Activated T-helper 17 cell treated with anti-CD3 and anti-CD28 coated beads, Interleukin-2, amount 50 U/mL, for 72 hours (primary cell): ENCODE results near the gene ATP4A. TPM values are rescaled to one million over a fixed set of nuclear protein-coding genes. Genes with fewer than 3 reads are reported as not detected.
A peak's percentile ranks its signal among the peaks of the same experiment; 100 is the strongest.

Source experiments
- ATAC-seq: fragments of 150-1000 bp; cut with Tn5 transposase; replicated peaks from 2 replicates; pipeline ENCODE4 v1.10.0; 2021; ENCODE audit warnings: mild to moderate bottlenecking, moderate library complexity
- H3K27ac Mint-ChIP-seq: one replicate; pipeline ENCODE4 v1.8.0; 2022; ENCODE audit warnings: mixed read lengths
- H3K27me3 Mint-ChIP-seq: one replicate; pipeline ENCODE4 v1.8.0; 2022; ENCODE audit warnings: mixed read lengths
- H3K36me3 Mint-ChIP-seq: one replicate; pipeline ENCODE4 v1.8.0; 2022; ENCODE audit warnings: low read depth, mild to moderate bottlenecking, mixed read lengths
- H3K4me1 Mint-ChIP-seq: one replicate; pipeline ENCODE4 v1.8.0; 2022; ENCODE audit warnings: mixed read lengths
- H3K4me3 Mint-ChIP-seq: one replicate; pipeline ENCODE4 v1.8.0; 2022; ENCODE audit warnings: mild to moderate bottlenecking, mixed read lengths
- H3K9me3 Mint-ChIP-seq: one replicate; pipeline ENCODE4 v1.8.0; 2022; ENCODE audit warnings: mixed read lengths
- total RNA-seq, 2 donors: library from RNA; stranded (reverse); gene quantifications; one replicate each; pipeline ENCODE4 v1.2.3, GENCODE V29; 2022

ATP4A gene
- total RNA-seq, 2 donors from 2014 or later: not detected

DNA sequence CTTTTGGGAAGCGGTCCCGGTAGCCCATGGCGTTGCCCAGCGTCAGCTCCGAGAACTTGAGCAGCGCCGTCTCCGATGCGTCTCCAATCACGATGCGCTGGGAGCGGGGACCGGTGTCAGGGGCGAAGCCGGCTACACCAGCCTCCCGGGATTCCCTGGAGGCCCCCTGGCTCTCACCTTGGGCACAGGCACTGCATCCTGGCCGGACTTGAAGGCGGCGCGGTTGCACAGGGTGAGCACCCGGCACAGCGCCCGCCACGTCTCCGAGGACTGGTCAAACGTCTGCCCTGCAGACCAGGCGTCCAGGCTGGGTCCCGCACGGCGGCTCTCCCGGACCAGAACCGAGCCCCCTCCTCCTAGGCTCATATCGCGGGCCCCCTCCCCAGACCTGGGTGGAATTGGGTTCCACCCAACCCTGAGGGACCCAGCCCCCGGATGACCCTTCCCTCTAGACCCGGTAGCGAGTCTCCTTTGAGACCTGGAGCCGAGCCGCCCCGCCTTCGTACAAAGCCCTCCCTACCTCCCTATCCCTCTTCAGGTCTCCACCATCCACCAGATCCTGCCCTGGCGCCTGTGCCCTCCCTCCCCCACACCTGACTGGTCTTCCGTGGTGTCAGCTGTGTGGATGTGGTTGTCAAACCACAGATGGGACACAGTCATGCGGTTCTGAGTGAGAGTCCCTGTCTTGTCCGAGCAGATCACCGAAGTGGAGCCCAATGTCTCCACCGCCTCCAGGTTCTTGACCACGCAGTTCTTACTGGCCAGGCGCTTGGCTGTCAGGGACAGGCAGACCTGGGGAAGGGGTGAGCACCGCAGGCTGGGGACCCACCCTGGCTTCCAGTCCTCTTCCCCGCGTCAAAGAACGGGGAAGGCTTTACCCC lies 4.8 kb downstream of the ATP4A start:
- H3K27me3 Mint-ChIP-seq: peaks cover 33% of the 10 kb centered on the region
- H3K36me3 Mint-ChIP-seq: no peaks in the 10 kb centered on the region
- no peak overlapping the region for H3K27ac Mint-ChIP-seq
- no peaks in the 10 kb centered on the region for H3K9me3 Mint-ChIP-seq
- H3K4me3 Mint-ChIP-seq: peak overlapping the region; percentile 18
- no peak for ATAC-seq
- H3K4me1 Mint-ChIP-seq: peaks cover 8% of the 10 kb centered on the region

GRCh38 chr19:35557539-35558399 lies 5.7 kb downstream of the ATP4A start:
- Mint-ChIP-seq H3K27me3 (peaks cover 27% of the 10 kb centered on the region), H3K9me3 (no peaks in the 10 kb centered on the region), H3K4me1 (peaks cover 8% of the 10 kb centered on the region), H3K27ac (no peak overlapping the region), H3K4me3 (peak overlapping the region; percentile 58), H3K36me3 (no peaks in the 10 kb centered on the region)
- peak; percentile 78 for ATAC-seq

DNA sequence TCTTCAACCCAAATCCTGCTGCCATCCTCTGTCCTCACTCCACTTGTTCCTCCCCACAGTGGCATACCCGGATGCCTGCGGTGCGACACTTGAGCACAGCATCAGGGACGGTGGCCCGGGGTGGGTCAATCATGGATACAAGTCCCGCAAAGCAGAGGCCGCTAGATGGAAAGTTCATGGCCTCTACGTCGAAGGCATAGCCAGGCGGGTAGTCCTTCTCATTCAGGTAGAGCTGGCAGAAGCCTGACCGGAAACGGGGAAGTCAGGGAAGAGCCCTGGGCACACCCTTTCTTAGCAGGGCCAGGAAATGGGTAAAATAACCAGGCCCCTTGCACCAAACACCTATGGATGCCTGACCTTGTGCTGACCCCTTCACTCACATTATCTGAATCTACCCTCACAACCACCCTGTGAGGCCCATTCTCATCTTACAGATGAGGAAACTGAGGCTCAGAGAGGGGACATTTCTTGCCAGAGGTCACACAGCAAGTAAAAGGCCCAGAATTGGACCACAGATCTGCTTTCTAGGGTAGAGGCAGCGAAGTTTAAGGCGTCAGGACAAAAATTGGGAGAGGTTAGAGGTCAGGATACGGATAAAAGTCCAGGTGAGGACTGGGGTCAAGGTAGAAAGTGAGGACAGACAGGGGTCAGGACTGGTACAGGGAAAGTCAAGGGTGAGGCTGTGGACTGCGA lies 6.5 kb downstream of the ATP4A start:
- ATAC-seq: no peak
- no peak overlapping the region for H3K27ac Mint-ChIP-seq
- H3K36me3 Mint-ChIP-seq: no peaks in the 10 kb centered on the region
- H3K4me1 Mint-ChIP-seq: peaks cover 8% of the 10 kb centered on the region
- peak overlapping the region; percentile 58 for H3K4me3 Mint-ChIP-seq
- H3K27me3 Mint-ChIP-seq: peaks cover 24% of the 10 kb centered on the region
- no peaks in the 10 kb centered on the region for H3K9me3 Mint-ChIP-seq

DNA sequence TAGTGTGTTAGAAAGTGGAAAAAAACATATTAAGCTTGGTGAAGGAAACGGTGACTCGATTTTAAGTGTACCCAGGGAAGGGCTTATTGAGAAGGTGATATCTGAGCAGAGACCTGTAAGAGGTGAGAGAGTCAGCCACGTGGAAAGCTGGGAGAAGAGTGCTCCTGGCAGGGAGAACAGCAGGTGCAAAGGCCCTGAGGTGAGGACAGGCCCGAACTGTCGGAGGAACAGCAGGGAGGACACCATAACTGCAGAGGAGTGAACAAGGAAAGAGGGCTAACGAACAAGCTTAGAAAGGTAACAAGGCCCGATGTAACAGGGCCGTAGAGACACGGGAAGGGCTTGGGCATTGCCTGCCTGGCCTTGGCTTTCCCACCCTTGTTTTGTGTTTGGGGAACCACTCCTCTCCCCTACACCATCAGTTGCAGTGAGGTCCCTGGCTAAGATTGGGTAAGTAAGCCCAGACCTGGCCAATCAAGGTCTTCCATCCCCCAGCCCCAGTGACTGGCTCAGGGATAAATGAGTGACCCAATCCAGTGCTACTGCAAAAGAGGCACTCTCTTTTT lies 7.3 kb downstream of the ATP4A start:
- Mint-ChIP-seq H3K27ac (no peak overlapping the region), H3K4me1 (peaks cover 5% of the 10 kb centered on the region), H3K9me3 (no peaks in the 10 kb centered on the region), H3K4me3 (no peak overlapping the region), H3K27me3 (peaks cover 18% of the 10 kb centered on the region), H3K36me3 (no peaks in the 10 kb centered on the region)
- ATAC-seq: no peak

DNA sequence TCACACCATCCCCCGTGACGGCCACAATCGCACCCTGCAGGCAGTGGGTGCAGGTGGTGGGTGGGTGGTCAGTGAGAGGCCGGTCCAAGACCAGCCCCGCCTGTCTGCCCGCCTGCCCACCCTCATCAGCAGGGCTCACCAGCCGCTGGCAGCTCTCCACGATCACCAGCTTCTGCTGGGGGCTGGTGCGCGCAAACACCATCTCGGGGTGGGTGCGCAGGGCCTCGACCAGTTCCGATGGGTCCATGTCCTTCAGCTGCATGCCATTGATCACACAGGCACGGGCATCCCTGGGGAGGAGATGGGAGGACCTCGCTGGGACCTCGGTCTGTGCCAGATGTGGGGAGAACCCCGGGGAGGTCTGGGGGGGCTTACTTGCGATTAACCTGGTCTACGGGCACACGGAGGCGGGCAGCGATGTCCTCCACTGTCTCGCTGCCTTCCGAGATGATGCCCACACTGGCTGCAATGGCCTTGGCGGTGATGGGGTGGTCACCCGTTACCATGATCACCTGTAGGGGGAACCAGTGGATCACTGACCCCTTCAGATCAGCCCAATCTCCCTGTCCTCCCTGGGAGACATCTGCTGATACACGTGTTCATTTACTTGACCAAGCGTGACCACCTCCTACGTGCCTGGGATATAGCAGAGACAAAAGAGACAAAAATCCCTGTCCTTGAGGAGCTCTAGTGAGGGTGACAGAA lies 8.0 kb downstream of the ATP4A start:
- peaks cover 4% of the 10 kb centered on the region for H3K4me1 Mint-ChIP-seq
- H3K9me3 Mint-ChIP-seq: no peaks in the 10 kb centered on the region
- ATAC-seq: no peak
- peaks cover 14% of the 10 kb centered on the region for H3K27me3 Mint-ChIP-seq
- no peak overlapping the region for H3K4me3 Mint-ChIP-seq
- H3K27ac Mint-ChIP-seq: no peak overlapping the region
- peaks cover 6% of the 10 kb centered on the region for H3K36me3 Mint-ChIP-seq

DNA sequence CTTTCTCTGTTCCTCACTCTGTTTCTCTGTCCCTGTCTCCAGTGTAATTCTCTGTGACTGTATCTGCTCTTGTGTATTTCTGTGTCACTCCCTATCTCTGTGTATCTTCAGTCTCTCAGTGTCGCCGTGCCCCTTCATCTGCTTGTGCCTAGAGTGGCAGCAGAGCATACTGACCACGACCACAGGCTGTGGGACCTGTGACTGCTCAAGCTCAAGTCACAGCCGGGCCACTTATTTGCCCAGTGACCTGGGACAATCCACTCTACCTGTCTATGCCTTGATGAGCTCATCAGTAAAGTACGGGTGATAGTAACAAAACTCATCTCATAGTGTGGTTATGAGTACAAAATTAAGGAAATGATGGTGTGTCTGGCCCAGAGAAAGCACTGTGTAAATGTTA lies 9.4 kb downstream of the ATP4A start:
- Mint-ChIP-seq H3K9me3 (no peaks in the 10 kb centered on the region), H3K4me3 (no peak overlapping the region), H3K36me3 (peaks cover 14% of the 10 kb centered on the region), H3K27ac (no peak overlapping the region), H3K4me1 (peaks cover 8% of the 10 kb centered on the region), H3K27me3 (peaks cover 4% of the 10 kb centered on the region)
- ATAC-seq: no peak

DNA sequence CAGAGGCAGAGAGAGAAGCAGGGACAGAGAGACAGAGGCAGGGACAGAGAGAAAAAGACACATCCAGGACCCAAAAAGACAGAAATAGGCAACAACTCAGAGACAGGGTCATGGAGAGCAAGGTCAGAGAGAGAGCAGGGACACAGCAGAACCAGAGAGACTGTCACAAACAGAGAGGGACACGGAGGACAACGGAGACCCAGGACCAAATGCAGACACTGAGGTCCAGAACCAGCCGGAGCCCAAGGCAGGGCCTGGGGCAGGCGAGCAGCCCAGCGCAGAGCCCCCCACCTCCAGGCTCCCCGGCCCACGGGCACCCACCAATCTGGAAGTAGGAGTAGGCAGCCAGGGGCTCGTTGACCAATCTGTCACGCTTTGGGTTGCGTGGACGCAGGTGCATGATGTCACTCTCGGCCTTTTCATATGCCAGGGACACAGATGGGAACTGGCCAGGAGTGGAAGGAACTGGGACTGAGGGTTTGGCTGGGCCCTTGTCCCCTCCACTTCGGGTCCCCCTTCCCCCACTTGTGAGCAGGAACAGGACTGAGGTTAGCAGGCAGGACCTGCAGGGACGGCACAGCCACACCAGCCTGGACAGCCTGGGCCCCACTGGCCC lies 10.0 kb downstream of the ATP4A start:
- Mint-ChIP-seq H3K27ac (no peak overlapping the region), H3K4me3 (no peak overlapping the region), H3K4me1 (peaks cover 13% of the 10 kb centered on the region), H3K36me3 (peaks cover 19% of the 10 kb centered on the region), H3K27me3 (peaks cover 4% of the 10 kb centered on the region), H3K9me3 (no peaks in the 10 kb centered on the region)
- no peak for ATAC-seq

DNA sequence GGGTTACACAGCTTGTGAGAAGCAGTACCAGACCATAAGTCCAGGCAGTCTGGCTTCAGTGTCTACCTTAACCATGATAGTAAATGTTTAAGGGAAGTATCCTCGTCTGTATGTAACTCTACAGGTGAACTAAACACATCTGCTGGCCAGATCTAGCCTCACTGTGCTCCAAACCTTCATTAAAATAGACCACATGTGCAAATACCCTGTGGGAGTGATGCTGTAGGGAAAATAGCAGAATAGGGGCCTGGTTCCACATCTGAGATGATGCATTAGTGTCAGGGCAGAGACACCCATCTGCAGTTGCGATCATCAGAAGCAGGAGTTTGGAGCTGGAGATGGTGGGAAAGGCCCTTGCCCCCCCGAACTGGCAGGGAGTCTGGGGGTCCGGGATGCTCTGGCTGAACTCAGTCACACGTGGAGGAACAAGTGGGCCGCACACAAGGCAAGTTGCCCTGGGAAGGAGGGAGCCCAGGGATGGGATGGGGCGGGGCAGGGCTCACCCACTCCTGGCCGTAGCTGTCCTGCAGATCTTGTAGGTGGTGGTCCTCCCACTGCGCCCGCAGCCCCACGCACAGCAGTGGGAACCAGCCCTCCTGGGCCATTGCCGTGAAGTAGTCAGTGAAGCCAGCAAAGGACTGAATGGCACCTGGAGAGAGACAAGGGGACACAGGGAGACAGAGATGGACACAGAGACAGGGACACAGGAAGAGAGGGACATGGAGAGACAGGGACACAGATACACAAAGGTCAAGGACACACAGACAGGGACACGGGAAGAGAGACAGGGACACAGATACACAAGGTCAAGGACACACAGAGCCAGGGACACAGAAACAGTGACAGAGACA lies 10.7 kb downstream of the ATP4A start:
- Mint-ChIP-seq H3K36me3 (peaks cover 24% of the 10 kb centered on the region), H3K4me3 (no peak overlapping the region), H3K4me1 (peaks cover 17% of the 10 kb centered on the region), H3K9me3 (no peaks in the 10 kb centered on the region), H3K27ac (no peak overlapping the region), H3K27me3 (peaks cover 4% of the 10 kb centered on the region)
- ATAC-seq: no peak

DNA sequence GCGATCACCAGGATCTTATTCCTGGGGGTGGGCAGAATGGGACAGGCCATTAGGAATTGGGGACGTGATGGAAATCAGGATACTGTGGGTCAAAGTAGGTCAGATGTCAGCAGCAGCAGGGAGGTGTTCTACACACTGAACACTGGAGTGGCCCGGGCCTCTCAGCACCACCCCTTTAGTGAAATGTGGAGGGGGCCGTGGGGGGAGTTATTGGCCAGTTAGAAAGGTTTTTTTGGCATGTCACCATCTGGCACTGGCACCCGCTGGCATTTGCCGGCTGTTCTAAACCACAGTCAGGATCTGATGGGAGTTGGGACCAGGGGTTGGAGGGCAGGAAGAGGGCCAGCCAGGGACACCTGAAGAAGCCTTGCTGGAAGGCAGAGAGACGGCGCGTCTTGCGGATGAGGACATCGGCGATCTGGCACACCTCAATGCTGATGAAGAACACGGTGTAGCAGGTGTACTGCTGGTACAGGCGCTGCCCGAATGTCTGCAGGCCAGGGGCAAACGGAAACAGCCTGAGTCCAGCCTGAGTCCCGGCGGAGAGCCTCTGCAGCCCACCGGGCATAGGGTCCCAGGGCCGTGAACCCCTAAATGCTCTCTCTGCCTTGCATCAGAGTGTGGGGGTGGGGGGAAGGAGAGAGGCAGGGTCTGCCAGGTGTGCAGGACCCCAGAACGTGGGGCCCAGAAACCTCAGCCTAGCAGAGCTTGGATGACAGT lies 12.2 kb downstream of the ATP4A start:
- no peak for ATAC-seq
- Mint-ChIP-seq H3K27me3 (no peaks in the 10 kb centered on the region), H3K9me3 (no peaks in the 10 kb centered on the region), H3K4me3 (no peak overlapping the region), H3K36me3 (peaks cover 39% of the 10 kb centered on the region), H3K27ac (no peak overlapping the region), H3K4me1 (peaks cover 13% of the 10 kb centered on the region)

DNA sequence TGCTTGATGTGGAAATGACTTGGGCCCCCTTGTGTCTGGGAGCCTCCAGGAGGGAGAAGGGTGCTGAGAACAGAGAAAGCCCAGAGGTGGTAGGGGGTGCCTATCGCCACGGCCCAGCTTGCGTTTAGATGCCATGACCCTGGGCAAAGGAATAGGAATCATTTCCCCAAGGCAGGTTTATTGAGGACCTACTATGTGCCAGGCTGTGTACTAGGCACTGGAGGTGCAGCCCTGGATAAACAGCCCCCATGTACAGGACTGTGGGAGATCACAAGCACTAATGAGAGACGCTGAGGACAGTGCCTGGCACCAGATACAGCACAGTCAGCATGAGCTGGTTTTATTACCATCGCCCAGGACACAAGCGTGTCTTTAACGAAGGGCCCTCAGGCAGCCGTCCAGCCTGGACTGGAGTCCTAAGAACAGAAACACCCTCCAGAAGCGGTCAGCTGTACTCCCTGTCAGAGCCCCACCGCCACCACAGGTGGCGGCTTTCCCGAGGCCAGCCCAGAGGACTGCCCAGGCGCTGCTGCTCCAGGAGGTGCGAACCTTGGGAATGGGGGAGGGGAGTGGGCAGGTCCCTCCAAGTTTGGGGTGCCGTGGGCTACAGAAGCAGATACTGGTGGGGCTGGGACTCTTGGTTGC lies 13.5 kb downstream of the ATP4A start:
- H3K27ac Mint-ChIP-seq: no peak overlapping the region
- peaks cover 13% of the 10 kb centered on the region for H3K4me1 Mint-ChIP-seq
- H3K4me3 Mint-ChIP-seq: no peak overlapping the region
- H3K36me3 Mint-ChIP-seq: peaks cover 46% of the 10 kb centered on the region
- no peaks in the 10 kb centered on the region for H3K27me3 Mint-ChIP-seq
- no peaks in the 10 kb centered on the region for H3K9me3 Mint-ChIP-seq
- no peak for ATAC-seq

DNA sequence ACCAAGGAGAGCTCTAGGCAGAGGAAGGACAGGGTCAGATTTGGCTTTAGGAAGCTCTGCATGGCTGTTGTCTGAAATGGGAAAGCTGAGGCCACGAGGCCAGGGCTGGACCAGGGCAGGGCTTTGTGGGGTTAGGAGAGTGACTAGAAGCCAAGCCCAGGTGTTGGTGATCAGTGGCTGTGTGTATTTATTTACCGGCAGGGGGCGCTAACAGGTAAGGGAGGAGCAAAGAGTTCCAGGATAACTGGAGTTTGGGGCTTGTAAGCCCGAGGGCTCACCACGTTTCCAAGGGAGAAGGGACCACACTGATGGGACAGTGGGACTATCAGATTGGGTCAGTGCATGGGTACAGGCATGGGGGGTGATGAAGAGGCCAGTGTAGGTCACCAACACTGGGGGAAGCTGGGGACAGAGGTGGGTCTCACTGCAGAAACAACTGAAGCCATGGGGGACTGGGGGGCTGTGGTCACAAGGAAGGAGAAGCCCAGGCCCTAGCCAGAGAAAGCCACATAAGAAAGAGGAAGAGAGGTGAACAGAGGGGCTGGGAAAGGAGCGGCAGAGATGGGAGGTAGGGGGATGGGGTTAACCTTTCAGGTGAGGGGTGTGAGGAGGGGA lies 14.2 kb downstream of the ATP4A start:
- Mint-ChIP-seq H3K36me3 (peaks cover 46% of the 10 kb centered on the region), H3K27ac (peak overlapping the region; percentile 63), H3K27me3 (no peaks in the 10 kb centered on the region), H3K4me1 (peaks cover 13% of the 10 kb centered on the region), H3K9me3 (no peaks in the 10 kb centered on the region), H3K4me3 (no peak overlapping the region)
- ATAC-seq: no peak
